ENCODE measurements around the gene VPS16. TPM values are rescaled to one million over a fixed set of nuclear protein-coding genes. Genes with fewer than 3 reads are reported as not detected.

Gene VPS16
- total RNA-seq, 1 experiment from 2014 or later: 26.2 TPM

DNA sequence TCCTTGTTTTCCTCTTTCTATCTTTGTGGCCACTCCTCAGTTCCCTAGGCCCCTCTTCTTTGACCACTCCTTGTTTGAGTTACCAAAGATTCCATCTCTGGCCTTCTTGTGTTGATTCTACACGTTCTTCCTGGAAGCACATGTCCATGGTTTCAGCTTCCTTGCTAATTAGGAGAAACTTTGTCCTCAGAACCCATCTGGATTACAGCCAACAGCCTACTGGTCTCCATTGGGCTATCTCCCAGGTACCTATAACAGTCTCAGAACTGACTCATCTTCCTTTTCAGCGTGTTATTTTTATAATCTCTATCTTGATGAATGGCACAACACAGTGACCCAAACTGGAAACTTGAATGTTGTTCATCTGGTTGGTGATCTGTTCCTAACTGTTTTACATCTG is 50.2 kb downstream of the VPS16 start:
- Mint-ChIP-seq H3K4me1 (0 out of 2 replicates have a peak, but pooled peaks cover 3% of the 10 kb centered on the region), H3K27ac (0 out of 2 replicates have a peak overlapping the region, but pooled peaks have one; percentile 18), H3K27me3 (ENCODE audit: low read depth) (no peaks in the 10 kb centered on the region), H3K9me3 (peaks cover 4% of the 10 kb centered on the region), H3K36me3 (peaks cover 6% of the 10 kb centered on the region), H3K4me3 (no peak overlapping the region)
- no peak for DNase-seq (ENCODE audit: low spot score)
- ATAC-seq: no peak
- TF ChIP-seq ESRRA (CRISPR knock-in tag; IDR thresholded peaks at IDR 0.05; ENCODE audit: borderline replicate concordance) (no peak), FOXK1 (CRISPR knock-in tag; IDR thresholded peaks at IDR 0.05) (no peak), RELA (CRISPR knock-in tag; IDR thresholded peaks at IDR 0.05; ENCODE audit: borderline replicate concordance) (no peak), ZNF232 (CRISPR knock-in tag; IDR thresholded peaks at IDR 0.05) (no peak), NR1H2 (CRISPR knock-in tag; IDR thresholded peaks at IDR 0.05) (no peak)
- POLR2A ChIA-PET: no interaction called here
- CTCF ChIA-PET: no interaction called here

GRCh38 chr20:2891343-2891742 is 50.8 kb downstream of the VPS16 start:
- H3K4me3 Mint-ChIP-seq: no peak overlapping the region
- H3K27me3 Mint-ChIP-seq (ENCODE audit: low read depth): no peaks in the 10 kb centered on the region
- ChIA-PET POLR2A (no interaction called here), CTCF (no interaction called here)
- ATAC-seq: no peak
- TF ChIP-seq MLX (CRISPR knock-in tag; IDR thresholded peaks at IDR 0.05) (no peak), NFATC4 (CRISPR knock-in tag; IDR thresholded peaks at IDR 0.05) (no peak), CREM (CRISPR knock-in tag; IDR thresholded peaks at IDR 0.05) (no peak), HMGXB4 (CRISPR knock-in tag; IDR thresholded peaks at IDR 0.05) (no peak), PRRX2 (CRISPR knock-in tag; IDR thresholded peaks at IDR 0.05) (no peak), E2F1 (CRISPR knock-in tag; IDR thresholded peaks at IDR 0.05) (no peak), GTF2I (CRISPR knock-in tag; conservative IDR thresholded peaks at IDR 0.05) (no peak)
- TF ChIP-seq, protein P1, sequence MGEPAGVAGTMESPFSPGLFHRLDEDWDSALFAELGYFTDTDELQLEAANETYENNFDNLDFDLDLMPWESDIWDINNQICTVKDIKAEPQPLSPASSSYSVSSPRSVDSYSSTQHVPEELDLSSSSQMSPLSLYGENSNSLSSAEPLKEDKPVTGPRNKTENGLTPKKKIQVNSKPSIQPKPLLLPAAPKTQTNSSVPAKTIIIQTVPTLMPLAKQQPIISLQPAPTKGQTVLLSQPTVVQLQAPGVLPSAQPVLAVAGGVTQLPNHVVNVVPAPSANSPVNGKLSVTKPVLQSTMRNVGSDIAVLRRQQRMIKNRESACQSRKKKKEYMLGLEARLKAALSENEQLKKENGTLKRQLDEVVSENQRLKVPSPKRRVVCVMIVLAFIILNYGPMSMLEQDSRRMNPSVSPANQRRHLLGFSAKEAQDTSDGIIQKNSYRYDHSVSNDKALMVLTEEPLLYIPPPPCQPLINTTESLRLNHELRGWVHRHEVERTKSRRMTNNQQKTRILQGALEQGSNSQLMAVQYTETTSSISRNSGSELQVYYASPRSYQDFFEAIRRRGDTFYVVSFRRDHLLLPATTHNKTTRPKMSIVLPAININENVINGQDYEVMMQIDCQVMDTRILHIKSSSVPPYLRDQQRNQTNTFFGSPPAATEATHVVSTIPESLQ (CRISPR knock-in tag; IDR thresholded peaks at IDR 0.05): no peak
- H3K27ac Mint-ChIP-seq: no peak overlapping the region
- peaks cover 8% of the 10 kb centered on the region for H3K36me3 Mint-ChIP-seq
- DNase-seq (ENCODE audit: low spot score): no peak
- 0 out of 2 replicates have a peak, but pooled peaks cover 3% of the 10 kb centered on the region for H3K4me1 Mint-ChIP-seq
- peaks cover 5% of the 10 kb centered on the region for H3K9me3 Mint-ChIP-seq

- DNase-seq (ENCODE audit: low spot score): no peak
- no peaks in the 10 kb centered on the region for H3K27me3 Mint-ChIP-seq (ENCODE audit: low read depth)
- no peak overlapping the region for H3K4me3 Mint-ChIP-seq
- peaks cover 12% of the 10 kb centered on the region for H3K9me3 Mint-ChIP-seq
- ATAC-seq: no peak
- H3K4me1 Mint-ChIP-seq: 0 out of 2 replicates have a peak, but pooled peaks cover 3% of the 10 kb centered on the region
- H3K27ac Mint-ChIP-seq: peak overlapping the region; percentile 50; the same call in 1 of the 2 replicates
- peaks cover 14% of the 10 kb centered on the region for H3K36me3 Mint-ChIP-seq
- ChIA-PET CTCF (no interaction called here), POLR2A (no interaction called here)
- TF ChIP-seq ZNF121 (CRISPR knock-in tag; IDR thresholded peaks at IDR 0.05) (no peak), ZNF532 (CRISPR knock-in tag; IDR thresholded peaks at IDR 0.05; ENCODE audit: borderline replicate concordance) (no peak), RELA (CRISPR knock-in tag; IDR thresholded peaks at IDR 0.05; ENCODE audit: borderline replicate concordance) (no peak)
- TF ChIP-seq, protein P2, sequence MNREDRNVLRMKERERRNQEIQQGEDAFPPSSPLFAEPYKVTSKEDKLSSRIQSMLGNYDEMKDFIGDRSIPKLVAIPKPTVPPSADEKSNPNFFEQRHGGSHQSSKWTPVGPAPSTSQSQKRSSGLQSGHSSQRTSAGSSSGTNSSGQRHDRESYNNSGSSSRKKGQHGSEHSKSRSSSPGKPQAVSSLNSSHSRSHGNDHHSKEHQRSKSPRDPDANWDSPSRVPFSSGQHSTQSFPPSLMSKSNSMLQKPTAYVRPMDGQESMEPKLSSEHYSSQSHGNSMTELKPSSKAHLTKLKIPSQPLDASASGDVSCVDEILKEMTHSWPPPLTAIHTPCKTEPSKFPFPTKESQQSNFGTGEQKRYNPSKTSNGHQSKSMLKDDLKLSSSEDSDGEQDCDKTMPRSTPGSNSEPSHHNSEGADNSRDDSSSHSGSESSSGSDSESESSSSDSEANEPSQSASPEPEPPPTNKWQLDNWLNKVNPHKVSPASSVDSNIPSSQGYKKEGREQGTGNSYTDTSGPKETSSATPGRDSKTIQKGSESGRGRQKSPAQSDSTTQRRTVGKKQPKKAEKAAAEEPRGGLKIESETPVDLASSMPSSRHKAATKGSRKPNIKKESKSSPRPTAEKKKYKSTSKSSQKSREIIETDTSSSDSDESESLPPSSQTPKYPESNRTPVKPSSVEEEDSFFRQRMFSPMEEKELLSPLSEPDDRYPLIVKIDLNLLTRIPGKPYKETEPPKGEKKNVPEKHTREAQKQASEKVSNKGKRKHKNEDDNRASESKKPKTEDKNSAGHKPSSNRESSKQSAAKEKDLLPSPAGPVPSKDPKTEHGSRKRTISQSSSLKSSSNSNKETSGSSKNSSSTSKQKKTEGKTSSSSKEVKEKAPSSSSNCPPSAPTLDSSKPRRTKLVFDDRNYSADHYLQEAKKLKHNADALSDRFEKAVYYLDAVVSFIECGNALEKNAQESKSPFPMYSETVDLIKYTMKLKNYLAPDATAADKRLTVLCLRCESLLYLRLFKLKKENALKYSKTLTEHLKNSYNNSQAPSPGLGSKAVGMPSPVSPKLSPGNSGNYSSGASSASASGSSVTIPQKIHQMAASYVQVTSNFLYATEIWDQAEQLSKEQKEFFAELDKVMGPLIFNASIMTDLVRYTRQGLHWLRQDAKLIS (CRISPR knock-in tag; IDR thresholded peaks at IDR 0.05; ENCODE audit: borderline replicate concordance): no peak
- TF ChIP-seq, protein P3, sequence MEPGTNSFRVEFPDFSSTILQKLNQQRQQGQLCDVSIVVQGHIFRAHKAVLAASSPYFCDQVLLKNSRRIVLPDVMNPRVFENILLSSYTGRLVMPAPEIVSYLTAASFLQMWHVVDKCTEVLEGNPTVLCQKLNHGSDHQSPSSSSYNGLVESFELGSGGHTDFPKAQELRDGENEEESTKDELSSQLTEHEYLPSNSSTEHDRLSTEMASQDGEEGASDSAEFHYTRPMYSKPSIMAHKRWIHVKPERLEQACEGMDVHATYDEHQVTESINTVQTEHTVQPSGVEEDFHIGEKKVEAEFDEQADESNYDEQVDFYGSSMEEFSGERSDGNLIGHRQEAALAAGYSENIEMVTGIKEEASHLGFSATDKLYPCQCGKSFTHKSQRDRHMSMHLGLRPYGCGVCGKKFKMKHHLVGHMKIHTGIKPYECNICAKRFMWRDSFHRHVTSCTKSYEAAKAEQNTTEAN (CRISPR knock-in tag; IDR thresholded peaks at IDR 0.05): no peak
Measured at GRCh38 chr20:2892376-2892775, 51.8 kb downstream of the VPS16 start.
